A549 (cell line): ENCODE results near the gene RIC1.
"Not testable (repeated sequence)": the region's sequence is repeated elsewhere in the genome, so short reads cannot be mapped to it uniquely, and the experiment has no call there.

Source experiments
- ZC3H11A ChIP-seq: fragments of 450-650 bp; IDR thresholded peaks from 2 replicates; pipeline ENCODE4 v1.6.1; 2014; ENCODE audit warnings: antibody characterized with exemption, mild to moderate bottlenecking
- TF ChIP-seq, protein P1 (sequence below): fragments of >200 bp; sonication (Bioruptor Twin); formaldehyde crosslinking; IDR thresholded peaks from 3 replicates; pipeline ENCODE4 v1.5.1; 2016
- TF ChIP-seq, protein P2 (sequence below): fragments of 200-600 bp; sonication (generic); IDR thresholded peaks from 2 replicates; pipeline ENCODE4 v1.6.1; 2016; ENCODE audit warnings: antibody characterized with exemption, mild to moderate bottlenecking, moderate library complexity
- TF ChIP-seq, protein P3 (sequence below): IDR thresholded peaks from 2 replicates; pipeline ENCODE4 v1.6.1; 2012

DNA sequence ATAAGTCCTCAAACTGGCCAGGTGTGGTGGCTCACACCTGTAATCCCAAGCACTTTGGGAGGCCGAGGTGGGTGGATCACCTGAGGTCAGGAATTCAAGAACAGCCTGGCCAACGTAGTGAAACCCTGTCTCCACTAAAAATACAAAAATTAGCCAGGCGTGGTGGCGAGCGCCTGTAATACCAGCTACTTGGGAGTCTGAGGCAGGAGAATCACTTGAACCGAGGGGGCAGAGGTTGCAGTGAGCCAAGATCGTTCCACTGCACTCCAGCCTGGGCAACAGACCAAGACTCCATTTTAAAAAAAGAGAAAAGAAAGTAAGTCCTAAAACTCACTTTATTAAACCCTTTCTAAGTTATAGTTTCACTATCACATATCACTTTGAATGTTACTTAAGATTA, 171.5 kb downstream of the RIC1 start:
- TF ChIP-seq, protein P1, sequence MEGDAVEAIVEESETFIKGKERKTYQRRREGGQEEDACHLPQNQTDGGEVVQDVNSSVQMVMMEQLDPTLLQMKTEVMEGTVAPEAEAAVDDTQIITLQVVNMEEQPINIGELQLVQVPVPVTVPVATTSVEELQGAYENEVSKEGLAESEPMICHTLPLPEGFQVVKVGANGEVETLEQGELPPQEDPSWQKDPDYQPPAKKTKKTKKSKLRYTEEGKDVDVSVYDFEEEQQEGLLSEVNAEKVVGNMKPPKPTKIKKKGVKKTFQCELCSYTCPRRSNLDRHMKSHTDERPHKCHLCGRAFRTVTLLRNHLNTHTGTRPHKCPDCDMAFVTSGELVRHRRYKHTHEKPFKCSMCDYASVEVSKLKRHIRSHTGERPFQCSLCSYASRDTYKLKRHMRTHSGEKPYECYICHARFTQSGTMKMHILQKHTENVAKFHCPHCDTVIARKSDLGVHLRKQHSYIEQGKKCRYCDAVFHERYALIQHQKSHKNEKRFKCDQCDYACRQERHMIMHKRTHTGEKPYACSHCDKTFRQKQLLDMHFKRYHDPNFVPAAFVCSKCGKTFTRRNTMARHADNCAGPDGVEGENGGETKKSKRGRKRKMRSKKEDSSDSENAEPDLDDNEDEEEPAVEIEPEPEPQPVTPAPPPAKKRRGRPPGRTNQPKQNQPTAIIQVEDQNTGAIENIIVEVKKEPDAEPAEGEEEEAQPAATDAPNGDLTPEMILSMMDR, result not testable (repeated sequence)
- TF ChIP-seq, protein P2, sequence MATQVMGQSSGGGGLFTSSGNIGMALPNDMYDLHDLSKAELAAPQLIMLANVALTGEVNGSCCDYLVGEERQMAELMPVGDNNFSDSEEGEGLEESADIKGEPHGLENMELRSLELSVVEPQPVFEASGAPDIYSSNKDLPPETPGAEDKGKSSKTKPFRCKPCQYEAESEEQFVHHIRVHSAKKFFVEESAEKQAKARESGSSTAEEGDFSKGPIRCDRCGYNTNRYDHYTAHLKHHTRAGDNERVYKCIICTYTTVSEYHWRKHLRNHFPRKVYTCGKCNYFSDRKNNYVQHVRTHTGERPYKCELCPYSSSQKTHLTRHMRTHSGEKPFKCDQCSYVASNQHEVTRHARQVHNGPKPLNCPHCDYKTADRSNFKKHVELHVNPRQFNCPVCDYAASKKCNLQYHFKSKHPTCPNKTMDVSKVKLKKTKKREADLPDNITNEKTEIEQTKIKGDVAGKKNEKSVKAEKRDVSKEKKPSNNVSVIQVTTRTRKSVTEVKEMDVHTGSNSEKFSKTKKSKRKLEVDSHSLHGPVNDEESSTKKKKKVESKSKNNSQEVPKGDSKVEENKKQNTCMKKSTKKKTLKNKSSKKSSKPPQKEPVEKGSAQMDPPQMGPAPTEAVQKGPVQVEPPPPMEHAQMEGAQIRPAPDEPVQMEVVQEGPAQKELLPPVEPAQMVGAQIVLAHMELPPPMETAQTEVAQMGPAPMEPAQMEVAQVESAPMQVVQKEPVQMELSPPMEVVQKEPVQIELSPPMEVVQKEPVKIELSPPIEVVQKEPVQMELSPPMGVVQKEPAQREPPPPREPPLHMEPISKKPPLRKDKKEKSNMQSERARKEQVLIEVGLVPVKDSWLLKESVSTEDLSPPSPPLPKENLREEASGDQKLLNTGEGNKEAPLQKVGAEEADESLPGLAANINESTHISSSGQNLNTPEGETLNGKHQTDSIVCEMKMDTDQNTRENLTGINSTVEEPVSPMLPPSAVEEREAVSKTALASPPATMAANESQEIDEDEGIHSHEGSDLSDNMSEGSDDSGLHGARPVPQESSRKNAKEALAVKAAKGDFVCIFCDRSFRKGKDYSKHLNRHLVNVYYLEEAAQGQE, result not testable (repeated sequence)
- TF ChIP-seq, protein P3, sequence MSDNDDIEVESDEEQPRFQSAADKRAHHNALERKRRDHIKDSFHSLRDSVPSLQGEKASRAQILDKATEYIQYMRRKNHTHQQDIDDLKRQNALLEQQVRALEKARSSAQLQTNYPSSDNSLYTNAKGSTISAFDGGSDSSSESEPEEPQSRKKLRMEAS, result not testable (repeated sequence)
- TF ChIP-seq ZC3H11A, result not testable (repeated sequence)
